Activated CD8-positive, alpha-beta memory T cell treated with anti-CD3 and anti-CD28 coated beads, Interleukin-2, amount 50 U/mL, for 48 hours (primary cell): ENCODE results near the gene SLC35F4.
"Not testable (repeated sequence)": the region's sequence is repeated elsewhere in the genome, so short reads cannot be mapped to it uniquely, and the experiment has no call there.

Experiments
- DNase-seq: peaks from one replicate; pipeline ENCODE4 v3.0.0-alpha.2; 2020

The SLC35F4 gene

GRCh38 chr14:57785058-57785457 lies 80.8 kb downstream of the SLC35F4 start:
- no peak for DNase-seq

DNA sequence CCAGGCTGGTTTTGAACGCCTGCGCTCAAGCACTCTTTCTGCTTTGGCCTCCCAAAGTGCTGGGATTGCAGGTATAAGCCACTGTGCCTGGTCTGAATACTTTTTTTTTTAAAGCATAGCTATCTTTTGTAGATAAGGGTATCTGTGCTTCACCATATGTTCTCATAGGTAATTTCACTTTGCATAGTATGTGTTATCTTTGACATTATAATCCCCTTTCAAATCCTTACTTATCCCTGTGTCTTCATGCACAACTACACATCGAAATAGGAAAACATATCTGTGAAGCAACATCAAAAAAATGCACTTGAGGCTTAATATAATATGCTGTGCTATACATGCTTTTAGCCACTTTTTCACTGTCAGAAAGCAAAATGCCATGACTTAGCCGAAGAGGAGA lies 94.1 kb downstream of the SLC35F4 start:
- no peak for DNase-seq

DNA sequence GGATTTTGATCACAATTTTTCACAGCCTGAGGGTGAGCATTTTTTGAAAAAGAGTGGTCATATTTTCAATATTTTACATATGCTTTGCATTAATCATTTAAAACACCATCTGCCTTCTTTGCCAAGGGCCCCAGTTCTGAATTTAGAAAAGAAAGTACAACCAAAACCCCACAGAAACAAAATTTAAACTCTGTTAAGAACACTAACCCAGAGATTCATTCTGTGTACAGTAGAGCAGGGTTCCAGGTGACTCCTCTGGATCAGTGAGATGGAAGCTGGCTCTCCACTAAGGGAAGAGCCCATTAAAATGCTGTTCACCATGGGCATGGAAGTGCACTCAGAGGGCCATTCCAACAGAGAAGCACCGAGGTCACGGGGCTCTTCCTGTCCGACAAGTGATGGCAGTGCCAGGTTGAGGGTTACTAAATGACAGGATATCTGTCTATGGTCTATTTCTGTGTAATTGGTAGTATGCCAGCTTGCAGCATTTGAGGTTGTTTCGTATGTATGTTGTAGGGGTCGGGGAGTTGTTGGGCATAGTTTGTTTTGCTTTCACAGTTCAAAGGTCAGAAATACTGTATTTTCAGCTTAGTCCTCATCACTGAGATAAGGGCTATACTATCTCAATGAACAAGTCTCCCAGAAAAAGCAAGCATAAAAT lies 95.9 kb downstream of the SLC35F4 start:
- no peak for DNase-seq

- DNase-seq, result no peak
Measured at GRCh38 chr14:57761800-57762199, 104.1 kb downstream of the SLC35F4 start.

- no peak for DNase-seq
Measured at GRCh38 chr14:57760896-57761295, 105.0 kb downstream of the SLC35F4 start.

DNA sequence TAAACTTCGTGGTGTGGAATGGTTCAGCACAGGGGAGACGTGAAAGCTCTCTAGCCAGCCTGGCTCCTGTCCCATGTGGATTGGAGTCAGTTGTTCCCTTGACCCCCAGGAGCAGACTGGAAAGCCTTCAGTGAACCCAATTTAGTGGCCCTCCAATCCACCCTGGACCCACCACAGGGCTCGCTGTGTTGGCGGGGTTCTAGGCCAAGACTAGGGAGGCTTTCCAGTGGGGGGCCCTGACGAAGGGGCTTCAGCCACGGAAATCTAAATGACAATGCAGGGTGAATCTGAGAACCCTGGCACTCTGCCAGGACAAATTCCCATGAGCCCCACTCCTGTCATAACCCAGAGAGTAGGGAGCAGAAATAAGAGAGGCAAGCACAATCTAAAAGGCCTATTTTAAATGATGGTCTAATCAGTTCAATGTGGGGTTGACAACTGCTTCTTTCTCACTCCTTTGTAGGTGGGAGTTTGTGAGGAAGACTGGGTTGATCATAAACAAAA lies 110.8 kb downstream of the SLC35F4 start:
- no peak for DNase-seq

DNA sequence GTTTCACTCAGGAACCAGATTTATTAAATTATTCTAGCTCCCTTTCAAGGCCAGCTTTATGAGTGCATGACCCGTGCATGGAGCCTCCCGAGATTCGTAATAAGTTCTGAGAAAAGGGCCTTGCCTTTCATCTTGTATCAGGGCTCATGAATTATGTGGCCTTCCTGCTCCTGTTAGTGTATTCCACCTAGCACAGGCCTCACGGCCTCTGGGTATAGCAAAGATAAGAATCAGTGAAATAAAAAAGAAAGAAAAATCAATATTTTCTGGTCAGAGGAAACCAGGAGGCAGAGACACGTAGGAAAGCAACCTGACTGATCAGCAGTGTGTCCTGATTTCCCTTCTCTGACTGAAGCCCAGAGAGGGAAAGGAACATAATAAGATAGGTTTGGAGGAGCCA lies 111.4 kb downstream of the SLC35F4 start:
- DNase-seq, result no peak

DNA sequence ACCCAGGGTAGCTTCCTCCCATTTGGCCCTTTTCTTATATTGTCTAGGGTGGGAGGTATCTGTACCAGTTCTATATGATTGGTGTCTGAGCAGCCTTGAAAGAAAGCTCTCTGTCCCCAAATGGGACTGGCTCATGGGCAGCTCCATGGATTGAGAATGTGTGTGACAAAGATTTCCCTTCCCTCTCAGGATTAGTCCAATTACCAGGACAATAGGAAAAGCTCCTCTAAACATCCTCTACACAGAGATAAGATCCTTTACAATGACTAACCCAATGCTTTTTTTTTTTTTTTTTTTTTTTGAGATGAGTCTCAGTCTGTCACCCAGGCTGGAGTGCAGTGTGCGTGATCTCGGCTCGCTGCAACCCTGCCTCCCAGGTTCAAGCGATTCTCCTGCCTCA lies 112.1 kb downstream of the SLC35F4 start:
- DNase-seq, result no peak

DNA sequence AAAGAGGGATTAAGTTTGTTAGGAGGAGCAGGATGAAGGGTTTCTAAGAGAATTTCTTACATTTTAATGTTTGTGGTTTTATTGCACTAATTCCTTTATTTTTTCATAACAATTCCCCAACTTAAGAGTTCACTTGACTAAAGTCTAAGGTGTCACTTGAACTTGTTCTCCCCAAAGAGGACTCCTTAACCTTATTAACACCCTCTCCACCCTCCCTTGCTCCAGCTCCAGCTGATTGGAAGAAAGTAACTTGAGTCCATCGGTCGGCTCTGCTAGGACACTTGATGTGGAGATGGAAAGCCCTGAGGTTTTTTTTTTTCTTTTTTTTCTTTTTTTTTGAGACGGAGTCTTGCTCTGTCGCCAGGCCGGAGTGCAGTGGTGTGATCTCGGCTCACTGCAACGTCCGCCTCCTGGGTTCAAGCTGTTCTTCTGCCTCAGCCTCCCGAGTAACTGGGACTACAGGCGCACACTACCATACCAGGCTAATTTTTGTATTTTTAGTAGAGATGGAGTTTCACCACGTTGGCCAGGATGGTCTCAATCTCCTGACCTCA lies 113.7 kb downstream of the SLC35F4 start:
- DNase-seq, result not testable (repeated sequence)

- DNase-seq, result no peak
Measured at GRCh38 chr14:57751400-57751799, 114.5 kb downstream of the SLC35F4 start.

- DNase-seq, result no peak
Measured at GRCh38 chr14:57749267-57749666, 116.6 kb downstream of the SLC35F4 start.

GRCh38 chr14:57748279-57748678 lies 117.6 kb downstream of the SLC35F4 start:
- no peak for DNase-seq

- no peak for DNase-seq
Measured at GRCh38 chr14:57747036-57747435, 118.9 kb downstream of the SLC35F4 start.

DNA sequence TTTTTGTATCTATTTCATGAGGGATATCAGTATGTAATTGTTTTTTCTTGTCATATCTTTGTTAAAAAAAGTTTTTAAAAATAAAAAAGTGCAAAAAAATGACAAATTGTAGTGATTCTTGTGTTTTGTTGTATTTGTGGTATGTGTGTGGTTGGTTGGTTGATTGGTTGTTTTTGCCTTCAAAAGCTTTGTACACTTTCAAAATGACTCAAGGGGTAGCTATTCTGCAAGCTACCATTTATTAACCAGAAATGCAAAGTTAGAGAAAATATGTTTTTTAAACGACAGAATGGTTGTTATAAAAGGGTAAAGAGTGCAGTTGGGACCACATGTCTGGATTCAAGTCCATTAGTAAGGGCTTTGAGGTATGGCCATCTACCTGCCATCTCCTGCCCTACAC lies 119.3 kb downstream of the SLC35F4 start:
- no peak for DNase-seq

- no peak for DNase-seq
Measured at GRCh38 chr14:57739516-57739915, 126.4 kb downstream of the SLC35F4 start.

DNA sequence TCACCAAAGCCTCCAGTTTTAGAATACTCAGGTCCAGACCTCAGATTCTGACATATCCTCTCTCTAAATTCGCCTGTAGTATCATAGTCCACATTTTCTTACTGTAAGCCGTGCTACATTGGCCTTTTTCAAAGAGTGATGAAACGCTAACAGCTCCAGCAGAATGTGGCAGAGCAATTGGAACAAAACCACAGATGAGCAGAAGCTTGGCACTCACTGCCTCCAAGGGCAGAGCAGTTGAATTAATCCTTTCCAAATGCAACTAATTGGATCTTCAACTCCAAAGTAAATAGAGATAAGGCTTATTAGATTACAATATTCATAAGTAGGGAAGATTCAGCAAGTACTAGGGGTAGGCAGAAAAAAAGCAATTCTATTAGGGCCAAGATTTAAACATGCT lies 128.3 kb downstream of the SLC35F4 start:
- no peak for DNase-seq

GRCh38 chr14:57736391-57736790 lies 129.5 kb downstream of the SLC35F4 start:
- DNase-seq, result no peak

DNA sequence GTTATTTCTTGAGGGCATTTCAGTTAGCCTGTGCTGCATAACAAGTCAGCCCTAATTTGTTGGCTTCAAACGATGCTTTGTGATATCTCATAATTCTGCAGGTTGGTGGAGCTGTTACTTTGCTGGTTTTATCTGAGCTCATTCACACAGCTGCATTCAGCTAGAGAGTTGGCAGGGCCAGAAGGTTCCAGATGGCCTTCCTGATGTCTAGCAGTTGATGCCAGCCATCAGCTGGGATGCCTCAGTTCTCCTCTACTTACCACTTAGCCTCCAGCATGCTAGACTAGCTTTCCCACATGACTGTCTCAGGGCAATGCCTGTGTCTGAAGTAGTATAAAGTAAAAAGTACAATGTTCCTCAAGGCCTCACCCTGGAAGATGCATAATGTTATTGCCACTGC lies 130.6 kb downstream of the SLC35F4 start:
- no peak for DNase-seq

DNA sequence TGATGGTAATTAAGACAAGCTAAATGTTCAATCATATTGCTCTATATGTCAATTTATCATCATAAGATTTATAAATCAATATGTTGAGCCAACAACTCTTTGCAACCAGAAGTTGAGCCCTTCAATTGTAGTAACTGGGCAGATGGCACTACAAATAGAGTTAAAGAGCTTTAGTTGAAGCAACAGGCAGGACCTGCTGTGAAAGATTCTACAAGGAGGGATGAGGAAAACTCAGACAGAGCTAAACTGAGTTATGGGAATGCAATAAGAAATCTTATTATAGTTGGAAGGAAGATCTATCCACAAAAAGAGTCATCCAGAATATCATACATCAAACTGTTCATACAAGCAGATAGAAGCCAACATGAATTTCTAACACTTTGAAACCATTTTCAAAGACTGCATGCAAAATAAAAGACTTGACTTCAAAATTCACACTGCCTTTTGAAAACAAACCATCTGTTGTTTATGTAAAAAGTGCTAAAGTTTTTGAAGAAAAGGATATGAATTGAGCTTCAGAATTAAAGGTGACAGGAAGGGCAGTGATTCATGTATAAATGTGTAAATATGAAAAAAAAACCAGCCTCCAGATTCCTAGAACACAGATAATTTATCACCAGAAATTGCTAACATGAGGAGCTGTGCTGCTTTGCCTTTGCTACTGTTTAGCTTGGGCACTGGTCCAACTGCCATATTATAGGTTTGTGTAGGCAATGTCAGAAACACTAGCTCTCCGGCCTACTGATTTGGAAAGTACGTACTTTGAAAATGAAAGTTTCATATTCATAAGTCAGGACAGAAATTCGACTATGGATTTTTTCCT lies 133.2 kb downstream of the SLC35F4 start:
- DNase-seq, result no peak

DNA sequence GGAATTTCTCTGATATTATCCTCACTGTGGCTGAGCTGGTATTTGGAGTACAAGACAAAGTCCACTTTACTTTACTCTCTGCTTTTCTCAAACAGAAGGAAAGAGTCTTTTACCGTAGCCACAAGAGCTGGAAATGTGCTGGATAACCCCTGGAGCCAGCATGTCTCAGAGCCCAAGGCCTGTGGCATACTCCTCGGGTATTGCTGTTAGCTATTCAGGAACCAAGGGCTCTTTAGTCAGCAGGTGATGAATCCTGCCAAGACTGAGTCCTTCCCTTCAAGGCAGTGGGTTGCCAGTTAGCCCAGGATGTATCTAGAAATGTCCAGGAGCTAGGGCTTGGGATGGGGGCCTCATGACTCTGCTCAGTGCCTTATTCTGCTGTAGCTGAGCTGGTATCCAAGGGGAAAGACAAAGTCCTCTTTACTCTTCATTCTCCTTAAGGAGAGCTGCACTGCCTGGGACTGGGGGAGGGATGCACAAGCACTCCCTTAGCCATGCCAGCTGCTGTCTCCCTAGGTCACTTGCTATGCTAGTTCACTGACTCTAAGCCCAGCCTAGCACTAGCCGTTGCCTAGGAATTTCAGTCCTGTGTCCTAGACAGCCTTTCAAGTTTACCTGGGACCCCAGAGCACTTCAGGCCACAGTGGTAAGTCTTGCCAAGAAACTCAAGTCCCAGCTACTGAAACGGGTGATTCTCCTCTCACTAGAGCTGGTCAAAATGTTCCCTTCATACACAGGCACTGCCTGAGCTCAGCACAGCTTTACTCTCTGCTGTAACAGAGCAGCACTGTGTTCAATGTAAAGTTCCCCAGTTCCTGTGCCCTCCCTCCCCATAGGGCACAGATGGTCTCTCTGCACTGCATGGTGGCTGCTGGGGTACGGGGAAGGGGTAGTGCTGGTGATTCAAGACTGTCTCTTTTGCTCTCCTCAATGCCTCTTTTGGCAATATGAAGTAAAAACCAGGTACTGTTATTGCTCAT lies 136.4 kb downstream of the SLC35F4 start:
- no peak for DNase-seq

DNA sequence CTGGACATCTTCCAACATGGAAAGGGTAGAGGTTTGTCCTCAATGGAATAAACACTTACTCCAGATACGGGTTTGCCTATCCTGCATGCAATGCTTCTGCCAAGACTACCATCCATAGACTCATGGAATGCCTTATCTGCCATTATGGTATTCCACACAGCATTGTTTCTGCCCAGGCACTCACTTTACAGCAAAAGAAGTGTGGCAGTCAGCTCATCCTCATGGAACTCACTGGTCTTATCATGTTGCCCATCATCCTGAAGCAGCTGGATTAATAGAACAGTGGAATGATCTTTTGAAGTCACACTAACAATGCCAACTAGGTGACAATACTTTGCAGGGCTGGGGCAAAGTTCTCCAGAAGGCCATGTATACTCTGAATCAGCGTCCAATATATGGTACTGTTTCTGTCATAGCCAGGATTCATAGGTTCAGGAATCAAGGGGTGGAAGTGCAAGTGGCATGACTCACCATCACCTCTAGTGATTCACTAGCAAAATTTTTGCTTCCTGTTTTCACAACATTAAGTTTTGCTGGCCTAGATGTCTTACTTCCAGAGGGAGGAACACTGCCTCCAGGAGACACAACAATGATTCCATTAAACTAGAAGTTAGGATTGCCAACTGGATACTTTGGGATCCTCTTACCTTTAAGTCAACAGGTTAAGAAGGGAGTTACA lies 140.4 kb downstream of the SLC35F4 start:
- no peak for DNase-seq

DNA sequence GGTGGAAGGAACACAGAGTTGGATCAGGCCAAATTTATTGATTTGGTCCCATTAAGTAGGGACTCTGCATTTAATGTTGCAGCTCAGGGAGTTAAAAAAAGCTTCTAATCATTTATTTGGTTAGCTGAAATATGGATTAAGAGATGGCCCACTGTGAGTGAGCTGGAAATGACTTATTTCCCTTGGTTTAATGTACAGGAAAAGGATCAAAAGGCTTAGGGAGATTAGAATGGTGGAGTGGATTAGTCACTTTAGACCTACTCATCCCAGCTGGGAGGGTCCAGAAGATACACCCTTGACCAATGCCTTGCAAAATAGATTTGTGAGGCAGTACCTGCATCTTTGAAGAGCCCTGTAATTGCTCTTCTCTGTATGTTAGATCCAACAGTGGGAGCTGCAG lies 143.8 kb downstream of the SLC35F4 start:
- DNase-seq, result not testable (repeated sequence)
